ENCODE measurements around the gene MGAT4A.
"Not testable (repeated sequence)": the region's sequence is repeated elsewhere in the genome, so short reads cannot be mapped to it uniquely, and the experiment has no call there.

MGAT4A gene

GRCh38 chr2:98759827-98760625 is 29.1 kb upstream of the MGAT4A start:
- no peak for DNase-seq (ENCODE audit: extremely low read depth in 1 of 2, low read depth in 1 of 2)

DNA sequence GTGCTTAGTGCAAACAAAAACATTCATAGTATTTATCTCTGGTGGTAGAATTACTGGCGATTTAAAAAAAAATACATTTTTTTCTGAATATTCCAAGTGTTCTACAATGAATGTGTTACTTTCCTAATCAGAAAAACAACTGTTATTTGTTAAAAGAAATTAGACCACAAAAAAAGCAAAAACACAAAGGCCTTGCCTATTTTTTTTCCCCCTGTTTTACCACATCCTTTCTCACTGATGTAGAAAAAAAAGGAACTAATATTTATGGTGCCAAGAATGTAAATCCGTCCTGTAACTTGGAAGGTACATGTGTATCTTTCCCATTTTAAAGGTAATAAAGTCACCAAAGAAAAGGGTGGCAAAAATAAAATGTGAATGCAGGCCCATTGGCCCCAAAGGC is 28.4 kb upstream of the MGAT4A start:
- DNase-seq (ENCODE audit: extremely low read depth in 1 of 2, low read depth in 1 of 2), result no peak

DNA sequence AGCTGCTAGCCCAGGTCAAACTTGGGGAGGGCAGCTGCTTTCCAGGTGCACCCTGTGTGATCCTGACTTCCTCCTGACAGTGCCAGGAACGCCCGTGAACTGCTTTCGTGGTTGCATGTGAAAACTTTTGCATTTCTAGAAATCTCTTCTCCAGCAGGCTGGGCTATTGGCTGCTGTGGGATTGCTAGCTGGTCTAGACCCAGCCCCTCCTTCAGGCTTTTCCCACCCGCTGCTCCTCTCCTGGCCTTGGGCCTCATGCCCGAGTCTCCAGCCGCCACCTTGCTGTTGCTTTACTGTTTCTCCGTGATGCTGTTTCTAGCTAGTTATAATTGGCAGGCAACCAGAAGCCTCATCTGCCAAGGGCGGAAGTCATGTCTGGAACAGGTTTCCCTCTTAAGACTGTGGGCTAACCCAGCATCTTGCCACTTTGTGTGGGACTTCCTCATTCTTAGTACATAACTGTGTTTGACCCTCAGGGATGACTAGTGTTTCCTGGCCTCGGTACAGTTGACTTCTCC is 27.0 kb upstream of the MGAT4A start:
- DNase-seq (ENCODE audit: extremely low read depth in 1 of 2, low read depth in 1 of 2), result no peak

DNA sequence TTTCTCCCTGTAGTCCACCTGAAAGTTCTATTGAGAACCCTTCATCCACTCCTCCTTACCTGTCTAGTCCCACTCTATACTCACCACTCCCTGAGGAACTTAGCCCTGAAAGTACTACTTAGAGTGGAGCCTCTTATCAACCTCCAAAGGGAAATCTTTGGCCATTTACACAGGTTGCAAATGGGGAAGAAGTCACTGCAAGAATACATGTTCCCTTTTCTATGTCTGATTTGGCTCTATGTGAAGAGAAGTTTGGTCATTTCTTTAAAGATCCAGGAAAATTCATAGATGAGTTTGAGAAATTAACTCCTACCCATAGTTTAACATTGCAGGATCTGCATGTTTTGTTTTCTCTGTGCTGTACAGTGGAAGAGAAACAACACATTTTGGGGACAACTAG is 22.9 kb upstream of the MGAT4A start:
- no peak for DNase-seq (ENCODE audit: extremely low read depth in 1 of 2, low read depth in 1 of 2)

GRCh38 chr2:98752711-98753110 is 21.8 kb upstream of the MGAT4A start:
- not testable (repeated sequence) for DNase-seq (ENCODE audit: extremely low read depth in 1 of 2, low read depth in 1 of 2)

GRCh38 chr2:98751748-98752147 is 20.8 kb upstream of the MGAT4A start:
- DNase-seq (ENCODE audit: extremely low read depth in 1 of 2, low read depth in 1 of 2), result no peak

GRCh38 chr2:98750593-98751282 is 19.8 kb upstream of the MGAT4A start:
- DNase-seq (ENCODE audit: extremely low read depth in 1 of 2, low read depth in 1 of 2), result no peak

DNA sequence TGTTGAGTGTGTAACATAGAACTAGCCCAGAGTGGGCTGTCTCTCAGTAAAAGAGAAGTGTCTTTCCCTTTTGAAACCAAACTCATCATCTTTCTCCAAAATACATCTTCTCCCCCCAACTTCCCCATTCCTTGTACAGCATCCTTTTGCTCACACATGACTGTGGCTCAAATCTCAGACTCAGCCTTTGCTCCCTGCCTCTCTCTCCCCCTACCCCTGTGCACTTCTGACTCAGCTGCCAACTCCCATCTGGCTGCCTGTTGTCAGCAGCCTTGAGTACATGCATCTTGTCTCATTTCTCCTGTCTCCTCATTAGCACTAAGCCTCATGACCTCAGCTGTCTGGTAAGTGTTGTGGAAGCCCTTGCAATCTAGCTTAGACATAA is 18.1 kb upstream of the MGAT4A start:
- no peak for DNase-seq (ENCODE audit: extremely low read depth in 1 of 2, low read depth in 1 of 2)

DNA sequence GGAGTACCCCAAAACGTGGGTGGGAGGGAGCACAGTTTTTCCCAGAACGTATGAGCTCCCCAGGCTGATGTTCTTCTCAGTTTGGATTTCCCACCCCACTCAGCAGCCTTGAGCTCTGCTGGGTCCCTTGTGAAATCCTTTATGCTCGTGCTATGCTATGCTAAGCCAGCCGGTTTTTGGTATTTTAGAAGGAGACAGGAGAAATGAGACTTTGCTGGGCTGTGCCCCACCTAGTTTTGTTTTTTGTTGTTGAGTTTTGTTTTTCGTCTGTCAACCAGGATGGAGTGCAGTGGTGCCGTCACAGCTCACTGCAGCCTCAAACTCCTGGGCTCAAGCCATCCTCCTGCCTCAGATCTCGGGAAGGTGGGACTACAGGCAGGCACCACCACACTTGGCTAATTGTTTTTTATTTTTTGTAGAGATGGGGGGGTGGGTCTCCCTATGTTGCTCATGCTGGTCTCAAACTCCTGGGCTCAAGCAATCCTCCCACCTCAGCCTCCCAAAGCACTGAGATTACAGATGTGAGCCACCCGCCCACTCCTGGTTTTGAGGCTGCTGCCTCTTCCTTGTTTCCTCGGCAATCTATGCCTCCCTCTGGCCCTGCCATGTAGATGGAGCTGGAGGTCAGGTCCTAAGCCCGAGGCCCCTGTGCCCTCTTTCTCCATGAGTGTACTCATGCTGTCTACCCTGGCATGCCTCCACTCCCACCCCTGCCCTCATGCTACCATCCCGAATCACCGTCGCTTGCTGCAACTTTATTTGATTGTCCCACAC is 17.5 kb upstream of the MGAT4A start:
- DNase-seq (ENCODE audit: extremely low read depth in 1 of 2, low read depth in 1 of 2), result no peak

DNA sequence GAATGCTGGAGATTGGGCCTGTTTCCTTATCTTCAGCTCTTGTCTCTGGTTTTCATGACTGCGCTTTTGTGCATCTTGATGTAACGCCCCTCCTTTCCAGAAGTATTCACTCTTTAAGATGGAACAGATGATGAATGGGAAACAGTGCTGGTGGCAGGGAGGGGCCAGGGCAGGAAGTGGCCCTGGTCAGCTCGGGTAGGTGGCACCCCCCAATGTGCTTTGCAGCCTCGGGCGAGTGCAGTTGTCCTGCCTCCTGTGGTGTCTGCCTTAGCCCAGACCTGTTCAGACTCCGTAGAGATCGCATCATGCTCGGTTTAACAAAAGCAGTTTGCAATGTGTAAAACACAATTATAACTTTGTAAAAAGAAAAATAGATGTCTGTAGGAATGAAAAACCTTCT is 17.0 kb upstream of the MGAT4A start:
- DNase-seq (ENCODE audit: extremely low read depth in 1 of 2, low read depth in 1 of 2), result no peak

DNA sequence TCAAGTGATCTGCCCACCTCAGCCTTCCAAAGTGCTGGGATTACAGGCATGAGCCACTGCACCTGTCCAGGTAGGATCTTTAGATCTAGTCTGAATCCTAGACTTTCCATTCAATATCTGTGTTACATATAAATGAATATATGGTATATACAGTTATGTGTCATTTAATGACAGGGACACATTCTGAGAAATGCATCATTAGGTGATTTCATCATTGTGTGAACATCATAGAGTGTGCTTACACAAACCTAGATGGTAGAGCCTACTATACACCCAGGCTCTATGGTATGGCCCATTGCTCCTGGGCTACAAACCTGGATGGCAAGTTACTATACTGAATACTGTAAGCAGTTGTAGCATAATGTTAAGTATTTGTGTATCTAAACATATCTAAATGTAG is 15.5 kb upstream of the MGAT4A start:
- DNase-seq (ENCODE audit: extremely low read depth in 1 of 2, low read depth in 1 of 2), result no peak

DNA sequence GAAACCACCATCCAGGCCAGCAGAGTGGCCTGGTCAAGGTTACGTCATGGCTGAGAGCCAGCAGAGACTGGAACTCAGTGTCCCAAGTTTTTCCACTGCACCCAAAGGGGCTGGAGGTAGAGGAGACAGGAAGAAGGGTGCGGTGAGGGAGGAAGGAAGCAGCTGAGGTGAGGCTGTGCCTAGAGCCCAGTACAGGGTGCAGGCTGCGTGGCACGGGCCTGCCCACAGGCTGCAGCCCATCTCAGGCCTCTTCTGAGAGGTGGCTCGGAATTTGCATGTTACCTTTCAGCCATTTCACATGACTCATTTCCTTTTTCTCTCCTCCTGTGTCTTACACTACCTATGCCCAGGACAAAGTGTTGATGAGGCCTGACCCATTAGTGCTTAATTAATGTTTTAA is 13.7 kb upstream of the MGAT4A start:
- no peak for DNase-seq (ENCODE audit: extremely low read depth in 1 of 2, low read depth in 1 of 2)

- no peak for DNase-seq (ENCODE audit: extremely low read depth in 1 of 2, low read depth in 1 of 2)
Measured at GRCh38 chr2:98743835-98744234, 12.9 kb upstream of the MGAT4A start.

DNA sequence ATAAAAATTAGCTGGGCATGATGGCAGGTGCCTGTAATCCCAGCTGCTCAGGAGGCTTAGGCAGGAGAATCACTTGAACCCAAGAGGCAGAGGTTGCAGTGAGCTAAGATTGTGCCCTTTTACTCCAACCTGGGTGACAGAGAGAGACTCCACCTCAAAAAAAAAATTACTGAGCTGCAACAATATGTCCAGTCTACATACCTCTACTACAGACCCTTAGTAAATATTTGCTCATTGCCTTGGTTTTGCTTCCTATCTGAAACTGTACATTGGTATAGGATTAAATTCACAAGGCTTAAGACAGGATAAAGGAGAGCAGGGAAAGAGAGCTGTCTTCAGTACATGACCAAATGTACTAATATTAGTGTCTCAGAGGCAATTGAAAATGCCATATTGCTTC is 8.1 kb upstream of the MGAT4A start:
- no peak for DNase-seq (ENCODE audit: extremely low read depth in 1 of 2, low read depth in 1 of 2)

GRCh38 chr2:98738304-98738703 is 7.4 kb upstream of the MGAT4A start:
- DNase-seq (ENCODE audit: extremely low read depth in 1 of 2, low read depth in 1 of 2), result no peak

DNA sequence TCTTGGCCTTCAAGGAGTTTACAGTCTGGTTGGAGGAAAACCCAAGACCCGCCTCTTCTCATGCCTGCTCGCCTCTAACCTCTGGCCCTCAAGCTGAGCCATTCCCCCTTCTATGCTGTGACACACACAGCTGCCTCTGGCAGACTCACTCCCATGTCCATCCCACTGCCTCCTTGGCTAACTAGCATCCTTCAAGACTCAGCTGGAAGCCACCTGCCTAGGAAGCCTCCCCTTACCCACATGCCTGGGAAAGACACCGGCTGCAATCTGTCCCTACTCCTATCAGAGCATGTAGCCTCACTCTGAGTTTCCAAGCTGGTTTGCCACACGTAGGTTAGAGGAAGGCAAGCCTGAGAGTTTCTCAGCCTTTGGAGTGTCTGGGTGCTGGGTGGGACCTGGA is 6.9 kb upstream of the MGAT4A start:
- no peak for DNase-seq (ENCODE audit: extremely low read depth in 1 of 2, low read depth in 1 of 2)

DNA sequence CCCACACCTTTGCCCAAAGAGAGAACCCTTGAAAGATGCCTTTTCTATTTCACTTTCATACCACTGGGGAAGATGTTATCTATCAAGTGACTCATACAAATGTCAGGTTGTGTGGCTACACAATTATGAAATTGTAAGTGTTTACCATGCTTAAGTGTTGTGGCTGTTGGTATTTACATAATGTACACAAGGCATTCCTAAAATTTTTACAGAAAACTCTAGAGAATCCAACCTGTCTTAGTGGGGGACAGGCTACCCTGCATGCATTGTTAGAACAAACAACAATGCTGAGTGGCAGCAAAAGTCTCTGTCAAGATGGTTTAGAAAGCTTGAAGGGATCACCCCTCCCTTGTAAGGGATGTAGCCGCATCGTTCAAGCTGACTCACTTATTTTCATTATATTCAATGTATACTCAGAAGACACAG is 5.5 kb upstream of the MGAT4A start:
- DNase-seq (ENCODE audit: extremely low read depth in 1 of 2, low read depth in 1 of 2), result no peak

DNA sequence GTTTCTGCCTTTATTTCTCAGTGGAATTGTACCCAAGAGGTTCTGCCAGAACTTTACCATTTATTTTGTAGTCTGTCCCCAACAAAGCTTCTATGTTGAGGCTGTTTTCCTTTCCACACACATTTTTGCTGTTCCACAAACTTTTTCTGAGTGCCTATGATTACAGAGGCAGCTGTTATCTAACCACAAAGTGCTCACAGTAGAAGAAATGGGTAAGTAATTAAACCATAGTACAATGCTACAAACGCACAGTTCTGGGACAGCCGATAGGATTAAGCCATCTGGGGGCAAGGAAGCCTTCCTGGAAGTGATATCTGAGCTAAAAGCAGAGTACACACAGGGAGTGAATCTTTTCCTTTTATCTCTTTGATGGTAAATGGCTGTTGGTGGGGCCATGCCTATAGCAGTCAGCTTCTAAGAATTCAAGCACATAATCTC is 3.9 kb upstream of the MGAT4A start:
- no peak for DNase-seq (ENCODE audit: extremely low read depth in 1 of 2, low read depth in 1 of 2)

- DNase-seq (ENCODE audit: extremely low read depth in 1 of 2, low read depth in 1 of 2), result no peak
Measured at GRCh38 chr2:98734162-98734561, 3.2 kb upstream of the MGAT4A start.

- no peak for DNase-seq (ENCODE audit: extremely low read depth in 1 of 2, low read depth in 1 of 2)
Measured at GRCh38 chr2:98732430-98733051, 1.6 kb upstream of the MGAT4A start.

DNA sequence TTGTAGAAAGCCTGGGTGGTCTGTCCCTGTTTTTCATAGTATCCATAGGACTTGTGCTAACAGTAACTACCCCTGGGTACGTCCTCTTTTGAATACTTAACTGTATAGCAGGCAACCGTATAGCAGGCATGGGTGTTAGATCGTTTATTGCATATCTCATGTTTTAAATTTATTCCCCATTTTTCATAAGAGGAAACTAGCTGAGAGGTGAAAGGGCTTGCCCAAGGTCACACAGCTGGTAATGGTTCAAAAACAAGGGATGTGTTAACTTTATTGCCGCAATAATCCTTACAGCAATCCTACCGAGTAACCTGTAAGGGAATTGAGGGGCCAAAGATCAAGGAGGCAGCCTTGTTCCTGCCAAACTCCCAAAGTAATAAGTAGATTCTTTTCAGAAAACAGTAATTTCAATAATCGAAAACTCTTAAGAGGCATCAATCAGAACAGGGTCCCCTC is 990 bp upstream of the MGAT4A start:
- no peak for DNase-seq (ENCODE audit: extremely low read depth in 1 of 2, low read depth in 1 of 2)
